Stimulated activated CD4-positive, alpha-beta T cell treated with anti-CD3 and anti-CD28 coated beads, Interleukin-2, amount 100 ng/mL, for 4 hours (primary cell): Measurements from ENCODE around the gene COQ10A.
"Not testable (repeated sequence)": the region's sequence is repeated elsewhere in the genome, so short reads cannot be mapped to it uniquely, and the experiment has no call there.

Experiments used
- DNase-seq: peaks from one replicate; pipeline ENCODE4 v3.0.0-alpha.2; 2020; ENCODE audit warnings: low read depth

The COQ10A gene

DNA sequence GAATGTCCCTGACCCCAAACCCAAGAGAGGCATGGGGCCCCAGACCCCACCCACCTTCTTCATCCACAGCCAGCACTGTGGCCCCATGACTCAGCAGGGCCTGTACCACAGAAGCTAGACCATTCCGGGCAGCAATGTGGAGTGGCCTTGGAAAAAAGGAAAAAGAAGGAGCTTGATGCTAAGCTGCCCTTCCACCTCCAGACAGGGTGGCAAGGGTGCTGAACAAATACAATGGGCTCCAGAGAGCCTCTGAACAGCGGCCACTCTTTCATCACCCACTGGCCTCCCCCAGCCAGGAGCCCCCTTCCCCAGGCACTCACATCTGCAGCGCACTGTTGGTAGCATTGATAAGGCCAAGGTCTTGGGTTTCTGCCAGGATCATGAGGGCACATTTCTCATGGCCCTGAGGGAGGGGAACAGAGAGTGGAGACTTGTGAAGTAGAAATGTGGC lies 23.0 kb upstream of the COQ10A start:
- no peak for DNase-seq

DNA sequence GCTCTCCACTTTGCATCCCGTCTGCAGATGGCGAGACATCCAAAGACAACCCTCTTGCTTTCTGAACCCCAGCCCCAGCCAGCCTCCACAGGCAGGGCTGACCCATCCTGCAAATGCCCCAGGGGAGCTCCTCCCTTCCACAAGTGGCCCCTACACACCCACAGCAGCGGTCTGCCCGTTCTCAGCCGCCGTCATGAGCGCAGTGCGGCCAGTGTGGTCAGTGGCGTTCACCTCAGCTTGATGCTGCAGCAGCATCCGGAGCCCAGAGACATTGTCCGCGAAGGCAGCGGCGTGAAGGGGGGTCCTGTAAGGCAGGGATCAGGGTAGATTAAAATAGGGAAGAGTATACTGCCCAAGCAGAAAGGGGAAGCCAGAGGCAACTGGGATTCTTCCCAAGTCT lies 22.2 kb upstream of the COQ10A start:
- DNase-seq = no peak

DNA sequence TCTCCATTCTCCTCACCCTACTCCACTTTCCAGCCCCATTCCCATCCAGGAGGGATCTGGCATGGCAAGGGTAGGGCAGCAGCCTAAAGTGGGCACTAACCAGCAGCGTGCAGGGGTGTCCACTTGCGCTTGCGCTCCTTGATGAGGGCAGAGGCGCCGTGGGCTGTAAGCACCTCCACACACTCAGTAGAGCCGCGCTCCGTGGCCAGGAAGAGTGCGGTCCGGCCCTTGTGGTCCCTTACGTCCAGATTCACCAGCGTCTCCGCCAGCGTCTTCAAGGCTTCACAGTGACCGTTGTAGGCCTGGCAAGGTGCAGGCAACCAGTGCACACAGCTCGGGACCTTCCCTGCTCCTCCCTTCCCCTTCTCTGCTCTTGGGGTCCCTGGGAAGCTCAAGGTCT lies 18.8 kb upstream of the COQ10A start:
- no peak for DNase-seq

DNA sequence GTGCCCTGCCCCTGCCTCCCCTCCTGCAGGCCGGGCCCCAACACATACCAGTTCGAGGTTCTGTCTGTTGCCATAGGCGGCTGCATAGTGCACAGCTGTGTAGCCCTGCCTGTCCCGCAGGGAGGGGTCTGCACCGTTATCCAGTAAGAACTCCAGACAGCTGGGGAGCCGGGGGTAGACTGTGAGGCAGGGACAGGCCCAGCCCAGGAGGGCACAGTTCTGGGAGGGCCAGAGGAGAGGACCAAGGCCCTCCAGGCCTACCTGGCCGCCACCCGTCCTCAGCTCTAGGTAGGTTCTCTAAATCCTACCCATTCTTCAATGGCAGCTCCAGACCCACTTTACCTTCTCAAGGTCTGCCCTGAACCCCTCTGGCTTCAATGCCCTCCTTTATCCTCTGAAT lies 18.0 kb upstream of the COQ10A start:
- no peak for DNase-seq

DNA sequence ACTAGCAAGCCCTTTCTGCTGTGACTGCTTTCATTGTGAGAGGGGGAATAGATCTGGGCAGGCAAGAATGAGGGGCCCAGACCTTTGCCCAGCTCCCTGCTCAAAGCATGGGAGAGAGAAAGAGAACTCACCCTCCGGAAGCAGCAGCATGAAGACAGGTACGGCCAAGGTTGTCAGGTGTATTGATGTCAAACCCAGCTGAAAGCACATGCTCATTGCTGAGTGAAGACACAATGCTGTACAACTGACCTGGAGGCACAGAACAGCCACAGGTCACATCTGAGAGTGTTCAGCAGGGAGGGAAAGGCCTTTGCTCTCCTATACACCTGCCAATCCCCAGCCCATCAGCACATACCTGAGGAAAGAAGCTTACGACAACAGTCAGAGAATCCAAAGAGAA lies 14.1 kb upstream of the COQ10A start:
- no peak for DNase-seq

DNA sequence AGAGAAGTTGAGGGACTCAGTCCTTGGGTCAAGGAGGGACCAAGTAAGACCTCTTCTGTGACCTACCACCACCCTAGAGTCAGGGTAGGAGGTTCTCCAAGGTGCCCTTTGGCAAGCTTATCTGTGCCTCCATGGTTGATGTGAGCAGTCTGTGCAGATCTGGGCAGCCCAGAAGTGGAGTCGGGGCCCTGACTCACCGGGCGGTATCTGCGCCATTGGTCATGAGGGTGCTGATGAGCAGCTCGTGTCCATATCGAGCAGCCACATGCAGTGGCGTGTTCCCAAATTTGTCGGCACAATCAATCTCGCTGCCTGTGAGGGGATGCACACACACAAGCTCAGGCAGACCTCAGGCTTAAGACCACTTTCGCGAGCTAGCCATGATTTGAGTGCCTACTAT lies 13.7 kb upstream of the COQ10A start:
- no peak for DNase-seq

DNA sequence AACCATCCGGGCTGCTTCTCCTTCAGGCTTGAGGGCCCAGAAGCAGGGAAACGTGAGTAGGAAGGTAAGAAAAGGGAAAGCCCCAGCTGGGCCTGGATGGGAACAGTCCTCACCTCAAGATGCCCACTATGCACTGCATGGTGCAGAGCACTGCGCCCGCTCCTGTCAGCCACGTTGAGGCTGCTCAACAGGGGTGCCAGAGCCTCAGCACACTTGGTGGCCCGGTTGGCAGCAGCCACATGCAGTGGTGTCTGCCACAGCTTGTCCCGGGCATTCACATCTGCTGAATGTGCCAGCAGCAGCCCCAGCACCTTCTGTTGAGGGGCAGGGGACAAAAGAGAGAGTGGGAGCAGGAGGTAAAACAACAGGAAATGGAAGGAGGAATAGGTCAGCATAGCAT lies 11.1 kb upstream of the COQ10A start:
- no peak for DNase-seq

DNA sequence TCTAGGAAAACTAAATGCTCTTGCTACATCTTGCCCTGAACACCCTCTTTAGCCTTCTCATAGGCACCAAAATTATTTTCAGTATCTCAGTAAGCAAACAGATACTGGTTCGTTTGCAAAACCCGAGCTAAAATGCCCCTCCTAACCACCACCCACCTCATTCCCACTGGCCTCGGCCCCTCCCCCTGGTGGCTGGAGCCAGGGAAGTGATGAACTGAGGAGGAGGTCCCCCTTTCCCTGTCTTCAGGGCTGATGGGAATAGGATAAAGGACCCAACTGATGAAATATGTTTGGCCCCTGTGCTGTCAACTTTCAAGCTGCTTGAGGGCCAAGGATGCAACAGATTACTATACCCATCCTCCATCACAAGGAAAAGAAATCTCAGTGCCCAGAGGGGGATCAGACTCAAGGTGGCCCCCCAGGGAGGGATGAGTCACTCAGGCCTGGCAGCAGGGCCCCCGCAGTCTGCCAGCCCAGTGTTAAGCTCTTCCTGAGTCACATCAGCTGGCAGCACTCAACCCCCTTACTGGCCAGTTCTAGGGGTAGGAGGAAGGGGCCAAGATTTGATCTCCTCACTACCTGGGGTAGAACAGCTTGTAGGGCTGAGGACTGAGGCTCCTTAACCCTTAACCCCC lies 10.3 kb upstream of the COQ10A start:
- no peak for DNase-seq

DNA sequence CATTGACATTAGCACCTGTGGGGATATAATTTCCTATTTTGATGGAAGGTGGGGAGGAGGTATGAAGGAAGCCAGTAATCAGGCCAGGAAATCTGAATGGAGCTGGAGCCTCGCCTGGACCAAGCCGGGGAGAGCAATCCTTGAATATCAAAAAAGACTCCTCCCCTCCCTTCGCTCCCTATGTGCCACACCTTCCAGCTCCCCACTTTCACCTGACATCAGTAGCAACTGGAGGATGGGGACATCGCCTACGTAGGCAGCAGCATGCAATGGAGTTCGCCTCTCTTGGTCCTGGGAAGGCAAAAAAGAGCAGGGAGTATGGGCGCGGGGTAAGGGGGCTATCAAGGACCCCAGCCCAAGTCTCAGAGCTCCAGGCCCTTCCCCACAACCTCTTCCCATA lies 9.7 kb upstream of the COQ10A start:
- DNase-seq = no peak

DNA sequence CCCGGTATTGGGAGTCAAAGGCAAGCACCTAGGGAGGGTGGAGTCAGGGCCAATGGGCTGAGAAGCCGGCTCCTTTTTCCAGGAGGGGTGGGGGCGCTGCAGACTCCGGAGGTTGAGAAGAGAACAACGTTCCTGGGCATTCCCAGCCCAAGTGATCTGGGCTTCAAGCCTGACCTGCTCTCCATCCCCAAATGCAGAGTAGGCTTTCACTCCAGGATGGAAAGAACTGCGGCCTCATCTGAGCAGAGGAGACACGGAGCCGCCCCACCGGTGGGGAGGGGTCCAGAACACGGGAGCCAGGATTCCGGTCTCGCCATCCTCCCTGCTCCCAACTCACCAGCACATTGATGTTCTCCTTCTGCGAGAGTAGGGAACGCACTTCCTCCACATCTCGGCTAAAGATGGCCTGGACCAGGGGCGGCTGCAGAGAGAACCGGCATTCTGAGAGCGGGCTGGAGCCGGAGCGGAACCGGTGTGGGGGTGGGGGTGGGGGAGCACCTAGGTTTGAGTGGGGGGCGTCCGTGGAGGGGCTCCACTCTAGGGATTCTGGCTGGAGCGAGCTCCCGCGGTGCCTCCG lies 9.2 kb upstream of the COQ10A start:
- no peak for DNase-seq

DNA sequence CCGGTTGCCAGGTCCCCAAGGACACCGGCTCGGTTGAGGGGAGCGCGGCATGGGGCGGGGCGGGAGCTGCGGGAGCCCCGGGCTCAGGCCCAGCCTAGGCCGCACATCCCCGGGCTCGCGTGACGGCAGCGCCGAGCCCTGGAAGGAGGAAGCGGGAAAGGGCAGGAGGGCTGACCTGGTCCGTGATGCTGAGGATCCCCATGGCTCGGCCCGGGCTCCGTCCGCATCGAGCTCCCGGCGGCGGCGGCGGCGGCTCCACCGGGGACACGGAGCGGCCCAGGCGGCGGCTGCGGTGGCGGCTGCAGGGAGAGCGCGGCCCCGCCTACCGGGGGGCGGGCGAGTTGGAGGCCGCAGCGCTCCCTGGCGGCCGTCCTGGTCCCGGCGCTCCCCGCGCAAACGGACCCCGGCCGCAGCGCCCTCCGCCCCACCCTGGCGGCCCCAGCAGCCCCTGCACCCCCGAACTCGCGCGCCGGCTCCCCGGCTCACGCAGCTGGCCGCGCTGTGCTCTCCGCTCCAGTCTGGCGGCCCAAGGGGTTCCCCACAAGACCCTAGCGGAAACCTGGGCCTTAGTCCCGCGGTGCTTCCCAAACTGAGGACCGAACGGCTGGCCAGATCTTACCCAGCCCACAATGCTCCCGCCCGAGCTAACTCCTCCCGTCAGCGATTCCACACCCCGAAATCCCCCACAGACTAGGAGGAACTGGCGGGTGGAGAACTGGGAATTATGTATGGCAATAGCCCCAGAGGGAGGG lies 8.5 kb upstream of the COQ10A start, which contains the start of gene ANKRD52:
Gene ANKRD52, minus strand, starts transcription at position 317 of the 752 bp plus-strand sequence. Its CDS starts 115 bp downstream, at position 202.
- peak; percentile 68 for DNase-seq

DNA sequence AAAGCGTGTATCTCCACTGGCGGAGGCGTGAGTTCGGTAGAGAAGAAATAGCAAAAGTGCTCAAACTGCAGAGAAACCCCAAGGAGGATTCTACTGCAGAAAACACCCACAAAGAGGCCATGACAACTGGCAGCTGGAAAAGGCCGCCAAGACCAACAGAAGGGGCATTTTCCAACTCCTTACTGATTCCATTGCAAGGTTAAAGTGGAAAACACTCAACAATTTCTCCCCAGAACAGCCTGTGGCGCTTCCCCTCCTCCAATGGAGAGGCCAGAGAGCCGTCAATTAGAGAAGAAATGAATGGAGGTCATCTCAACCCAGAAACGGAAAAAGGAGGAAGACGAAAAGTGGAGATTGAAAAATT lies 7.9 kb upstream of the COQ10A start:
- no peak for DNase-seq

DNA sequence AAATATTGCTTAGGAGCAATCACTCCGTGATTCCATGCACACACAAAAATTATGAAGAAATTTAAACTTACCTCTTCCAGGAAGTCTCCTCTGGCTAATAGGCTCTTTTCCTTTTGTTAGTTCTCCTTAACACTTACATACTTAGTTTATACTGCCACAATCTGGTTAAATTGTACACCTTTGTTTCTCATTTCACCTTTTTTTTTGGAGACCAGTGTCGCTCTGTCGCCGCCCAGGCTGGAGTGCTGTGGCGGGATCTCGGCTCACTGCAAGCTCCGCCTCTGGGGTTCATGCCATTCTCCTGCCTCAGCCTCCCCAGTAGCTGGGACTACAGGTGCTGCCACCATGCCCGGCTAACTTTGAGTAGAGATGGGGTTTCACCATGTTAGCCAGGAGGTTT lies 6.4 kb upstream of the COQ10A start:
- no peak for DNase-seq

DNA sequence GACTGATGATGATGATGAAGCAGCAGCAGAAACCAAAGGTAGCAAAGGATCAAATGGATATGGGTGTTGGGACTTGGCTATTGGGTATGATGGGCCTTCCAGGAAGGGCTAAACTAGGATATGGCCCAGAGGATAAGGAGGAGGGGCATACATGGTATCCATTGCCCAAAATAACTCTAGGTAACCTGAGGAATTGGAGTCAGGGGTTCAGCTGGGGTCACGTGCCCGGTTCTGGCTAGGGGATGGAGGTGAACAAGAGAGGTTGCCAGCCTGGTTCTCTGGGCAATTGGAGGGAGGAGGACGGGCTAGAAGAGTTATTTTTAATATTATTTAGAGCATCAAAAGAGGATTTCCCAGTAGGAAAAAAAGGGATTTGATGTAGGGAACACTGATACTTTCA lies 5.8 kb upstream of the COQ10A start:
- no peak for DNase-seq

DNA sequence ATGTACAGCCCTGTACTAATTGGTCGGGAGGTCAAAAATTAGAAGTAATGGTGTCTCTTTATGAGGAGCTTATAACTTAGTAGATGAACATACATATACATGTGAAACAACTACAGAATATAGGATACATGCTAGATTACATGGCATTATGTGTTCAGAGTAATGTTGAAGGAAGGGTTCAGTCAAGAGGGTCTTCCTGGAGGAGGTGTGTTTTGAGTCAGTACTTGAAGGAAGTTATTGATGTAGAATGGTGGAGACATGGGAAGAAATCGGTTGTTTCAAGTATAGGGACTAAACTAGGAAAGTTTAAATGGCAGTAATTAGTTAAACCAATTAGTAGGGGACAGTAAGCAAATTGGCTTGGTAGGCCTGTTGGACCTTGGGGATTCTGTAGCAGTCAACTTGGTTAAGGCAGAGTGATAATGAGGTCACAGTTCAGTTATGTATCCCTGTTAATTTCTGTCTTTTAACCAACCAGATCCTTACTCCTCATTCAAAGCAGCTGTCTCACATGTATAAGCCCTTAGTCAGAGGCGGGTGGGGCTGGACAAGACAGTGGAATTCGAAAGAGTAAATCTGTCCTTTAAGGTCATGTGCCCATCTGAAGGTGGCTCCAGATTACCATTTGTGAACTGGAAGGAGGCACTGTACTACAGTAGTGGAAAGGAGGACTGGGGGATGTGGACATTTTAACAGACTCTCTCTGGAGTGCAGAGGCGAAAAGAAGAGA lies 5.1 kb upstream of the COQ10A start:
- no peak for DNase-seq

DNA sequence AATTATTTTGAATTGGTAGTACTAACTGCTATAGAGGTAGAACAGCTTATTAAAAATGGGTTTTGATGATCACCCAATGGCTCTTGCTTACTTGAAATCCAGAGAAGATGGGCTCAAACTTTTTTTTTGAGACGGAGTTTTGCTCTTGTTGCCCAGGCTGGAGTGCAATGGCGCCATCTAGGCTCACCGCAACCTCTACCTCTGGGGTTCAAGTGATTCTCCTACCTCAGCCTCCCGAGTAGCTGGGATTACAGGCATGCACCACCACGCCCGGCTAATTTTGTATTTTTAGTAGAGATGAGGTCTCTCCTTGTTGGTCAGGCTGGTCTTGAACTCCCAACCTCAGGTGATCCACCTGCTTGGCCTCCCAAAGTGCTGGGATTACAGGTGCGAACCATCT lies 3.8 kb upstream of the COQ10A start:
- DNase-seq = not testable (repeated sequence)

DNA sequence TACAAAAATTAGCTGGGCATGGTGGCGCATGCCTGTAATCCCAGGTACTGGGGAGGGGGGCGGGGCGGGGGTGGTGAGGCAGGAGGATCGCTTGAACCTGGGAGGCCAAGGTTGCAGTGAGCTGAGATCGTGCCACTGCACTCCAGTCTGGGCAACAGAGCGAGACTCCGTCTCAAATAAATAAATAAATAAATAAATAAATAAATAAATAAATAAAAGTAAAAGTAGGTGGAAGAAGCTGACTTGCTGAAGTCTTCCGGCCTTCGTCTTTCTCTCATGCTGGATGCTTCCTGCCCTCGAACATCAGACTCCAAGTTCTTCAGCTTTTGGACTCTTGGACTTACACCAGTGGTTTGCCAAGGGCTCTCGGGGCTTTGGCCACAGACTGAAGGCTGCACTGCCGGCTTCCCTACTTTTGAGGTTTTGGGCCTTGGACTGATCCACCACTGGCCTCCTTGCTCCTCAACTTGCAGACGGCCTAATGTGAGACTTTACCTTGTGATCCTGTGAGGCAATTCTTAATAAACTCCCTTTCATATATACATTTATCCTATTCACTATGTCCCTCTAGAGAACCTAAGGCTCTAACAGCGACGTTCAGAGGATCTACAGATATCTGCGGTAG lies 562 bp upstream of the COQ10A start:
- DNase-seq = not testable (repeated sequence)

DNA sequence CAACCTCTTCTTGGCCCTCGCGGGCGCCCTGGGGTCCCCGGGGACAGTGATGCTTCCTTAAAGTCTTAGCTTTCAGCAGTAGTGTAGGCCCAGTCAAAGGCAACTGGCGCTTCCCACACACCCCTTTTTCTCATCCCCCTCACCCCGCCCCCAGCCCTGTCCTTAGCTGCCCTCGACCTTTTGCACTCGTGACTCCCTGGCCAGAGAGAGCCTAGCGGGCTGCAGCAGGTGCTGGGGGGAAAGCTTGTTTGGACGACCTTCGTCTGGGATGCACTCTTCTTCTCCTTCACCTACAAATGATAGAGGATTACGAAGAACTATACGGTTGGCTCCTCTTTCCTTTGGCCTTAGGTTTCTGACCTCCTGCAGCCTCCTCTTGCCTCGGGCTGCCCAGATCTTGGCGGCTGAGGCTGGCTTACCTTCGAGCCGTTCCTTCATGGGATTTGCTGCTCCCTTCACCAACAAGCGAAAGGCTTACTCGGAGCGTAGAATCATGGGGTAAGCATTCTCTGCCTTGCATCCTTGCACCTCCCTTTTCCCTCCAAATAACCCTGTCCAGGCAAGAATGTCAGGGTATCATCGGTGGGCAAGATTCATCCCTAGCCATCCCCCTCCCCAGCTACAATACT lies 815 bp downstream of the COQ10A start:
- no peak for DNase-seq

DNA sequence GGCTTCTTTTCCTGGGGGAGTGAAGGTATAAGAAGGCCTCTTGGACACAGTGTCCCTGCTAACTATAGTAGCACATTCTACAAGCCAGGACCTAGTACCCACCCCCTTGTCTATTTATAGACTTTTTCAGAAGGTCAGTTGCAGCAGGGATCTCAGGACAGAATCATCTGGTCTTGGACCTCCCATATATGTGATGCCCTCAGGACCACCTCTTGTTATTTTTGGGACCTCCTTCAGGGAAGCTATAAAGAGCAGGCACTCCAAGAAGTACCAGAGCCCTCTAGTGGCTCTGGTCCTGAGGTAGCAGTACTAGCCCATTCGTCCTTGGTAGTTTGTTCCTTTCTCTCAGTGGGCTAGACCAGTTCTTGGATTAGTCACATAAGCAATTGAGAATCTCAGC lies 4.3 kb downstream of the COQ10A start:
- no peak for DNase-seq

DNA sequence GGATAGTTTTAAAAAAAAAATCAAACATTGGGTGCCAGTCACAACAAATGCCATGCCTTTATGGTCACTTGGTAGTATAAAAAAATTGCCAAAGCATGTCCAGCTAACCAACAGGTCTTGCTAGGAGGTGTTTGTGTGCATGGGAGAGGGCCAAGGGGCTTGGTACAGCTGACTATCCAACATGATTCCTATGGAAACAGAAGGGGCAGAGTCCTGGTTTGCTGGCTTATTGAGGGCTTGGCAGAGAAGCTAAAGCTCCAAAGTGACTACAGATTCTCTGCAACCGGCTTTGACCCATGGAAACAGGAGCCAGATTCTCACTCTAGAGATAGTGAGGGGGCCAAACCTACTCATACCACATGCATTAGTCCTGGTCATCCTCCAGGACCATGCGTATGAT lies 5.7 kb downstream of the COQ10A start:
- not testable (repeated sequence) for DNase-seq

DNA sequence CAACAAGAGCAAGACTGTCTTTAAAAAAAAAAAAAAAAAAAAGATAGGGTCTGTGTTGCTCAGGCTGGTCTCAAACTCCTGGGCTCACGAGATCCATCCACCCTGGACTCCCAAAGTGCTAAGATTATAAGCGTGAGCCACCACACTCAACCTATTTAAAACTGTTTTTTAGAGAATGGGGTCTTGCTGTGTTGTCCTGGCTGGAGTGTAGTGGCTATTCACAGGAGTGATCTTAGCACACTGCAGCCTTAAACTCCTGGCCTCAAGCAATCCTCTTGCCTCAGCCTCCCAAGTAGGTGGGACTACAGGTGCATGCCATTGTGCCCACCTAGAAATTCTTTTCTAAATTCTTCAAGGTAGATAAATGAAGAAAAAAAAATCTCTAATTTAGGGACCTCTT lies 7.6 kb downstream of the COQ10A start:
- DNase-seq = no peak

DNA sequence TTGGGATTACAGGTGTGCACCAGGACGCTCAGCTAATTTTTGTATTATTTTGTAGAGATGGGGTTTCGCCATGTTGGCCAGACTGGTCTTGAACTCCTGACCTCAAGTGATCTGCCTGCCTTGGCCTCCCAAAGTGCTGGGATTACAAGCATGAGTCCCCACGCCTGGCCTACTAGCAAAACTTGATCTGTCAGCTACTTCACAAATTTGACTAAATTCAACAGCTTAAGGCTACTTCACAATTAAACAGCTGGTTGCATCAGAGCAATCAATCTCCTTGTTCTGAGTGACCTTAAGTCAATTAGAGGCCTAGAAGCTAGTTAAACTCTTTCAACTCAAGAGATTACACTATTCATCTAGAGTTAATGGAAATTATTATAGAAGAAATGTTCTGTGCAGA lies 12.2 kb downstream of the COQ10A start:
- no peak for DNase-seq
